Gastrocnemius medialis (tissue), 4 donors: ENCODE measurements around the gene TSPAN15.

Source experiments
- CTCF ChIP-seq, 5 experiments: fragments of 450-650 bp in 3 of 5; fragments of 200-600 bp in 2 of 5; sonication (generic) in 2 of 5; IDR thresholded peaks in 4 of 5; conservative IDR thresholded peaks in 1 of 5; 1 replicate in 4 of 5; 2 replicates in 1 of 5; pipeline ENCODE4 v1.5.1; 2016 to 2019; ENCODE audit warnings: antibody characterized with exemption in 5 of 5, mild to moderate bottlenecking in 3 of 5, moderate library complexity in 3 of 5
- POLR2A ChIP-seq, 2 donors: fragments of 450-650 bp; IDR thresholded peaks; one replicate each; pipeline ENCODE4 v1.6.1; 2017; ENCODE audit warnings: antibody characterized with exemption in 2 of 2, mild to moderate bottlenecking in 2 of 2, moderate library complexity in 2 of 2

DNA sequence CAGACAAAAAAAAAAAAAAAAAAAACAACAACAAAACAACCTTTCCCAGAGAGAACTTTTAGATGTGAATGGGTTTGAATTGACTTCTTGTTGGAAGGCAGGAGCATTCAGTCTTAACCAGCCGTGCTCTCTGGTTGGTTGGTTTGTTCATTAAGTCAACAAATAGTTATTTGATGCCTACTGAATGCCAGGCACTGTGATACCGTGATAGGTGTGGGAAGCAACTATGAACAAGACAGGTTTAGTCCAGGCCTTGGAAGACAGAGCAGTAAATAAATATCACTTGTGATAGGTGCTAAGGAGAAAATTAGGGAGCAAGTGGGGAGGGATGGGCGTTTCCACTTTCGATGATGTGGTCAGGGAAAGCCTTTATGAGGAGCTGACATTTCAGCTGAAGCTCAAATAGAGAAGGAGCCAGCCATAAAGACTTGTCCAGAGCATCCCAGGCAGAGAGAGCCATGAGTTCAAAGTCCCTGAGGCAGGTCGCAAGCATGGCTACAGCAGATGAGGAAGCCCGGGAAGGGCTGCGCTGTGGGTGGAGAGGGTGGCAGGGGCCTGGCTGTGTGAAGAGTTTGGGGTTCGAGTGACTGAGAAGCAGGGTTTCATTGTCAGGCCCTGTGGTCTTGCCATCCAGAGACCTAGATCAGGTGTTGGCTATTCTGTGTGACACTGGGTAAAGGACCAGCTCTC lies 8.0 kb downstream of the TSPAN15 start:
- no peak for TF ChIP-seq CTCF (IDR thresholded peaks at IDR 0.05 in 4 of 5, conservative IDR thresholded peaks at IDR 0.05 in 1 of 5)
- no peak for TF ChIP-seq POLR2A (IDR thresholded peaks at IDR 0.05)
